Calu3 (cell line): ENCODE measurements around the gene PLIN4. TPM values are rescaled to one million over a fixed set of nuclear protein-coding genes. Genes with fewer than 3 reads are reported as not detected.

ENCODE experiments used
- BruUV-seq: library from RNA; stranded (reverse); fragments of 400-500 nt; replicated peaks from 2 replicates; lab custom pipeline; 2021; lab: Mats Ljungman, UMichigan
- CTCF ChIA-PET: fragments of 300-600 bp; sonication (Branson Sonifier 250); formaldehyde crosslinking; loops from one replicate; lab custom pipeline; 2022; ENCODE audit warnings: antibody characterized with exemption; lab: Charles Lee
- DNase-seq: peaks from one replicate; pipeline ENCODE4 v3.0.0; 2022
- H3K27ac Mint-ChIP-seq: one replicate; pipeline ENCODE4 v1.8.0; 2022; ENCODE audit warnings: mixed read lengths; ENCODE audit not compliant: unreplicated experiment
- H3K27me3 Mint-ChIP-seq: one replicate; pipeline ENCODE4 v1.8.0; 2022; ENCODE audit warnings: mixed read lengths; ENCODE audit not compliant: unreplicated experiment
- H3K36me3 Mint-ChIP-seq: one replicate; pipeline ENCODE4 v1.8.0; 2022; ENCODE audit warnings: mild to moderate bottlenecking, moderate library complexity, mixed read lengths; ENCODE audit not compliant: insufficient read depth, unreplicated experiment
- H3K4me1 Mint-ChIP-seq: one replicate; pipeline ENCODE4 v1.8.0; 2022; ENCODE audit warnings: mild to moderate bottlenecking, low read depth, mixed read lengths; ENCODE audit not compliant: unreplicated experiment
- H3K4me3 Mint-ChIP-seq: one replicate; pipeline ENCODE4 v1.8.0; 2022; ENCODE audit warnings: mild to moderate bottlenecking, low read depth, moderate library complexity, mixed read lengths; ENCODE audit not compliant: unreplicated experiment
- H3K9me3 Mint-ChIP-seq: one replicate; pipeline ENCODE4 v1.8.0; 2022; ENCODE audit warnings: low read depth, mixed read lengths; ENCODE audit not compliant: unreplicated experiment
- CTCF ChIP-seq: fragments of 200-600 bp; IDR thresholded peaks from one replicate; pipeline ENCODE4 v1.8.0; 2022; ENCODE audit warnings: antibody characterized with exemption; ENCODE audit not compliant: unreplicated experiment
- intact Hi-C: fragments of 100-400 bp; cut with micrococcal nuclease; formaldehyde crosslinking; loops from one replicate; pipeline ENCODE4 v1.10.0; 2022; ENCODE audit not compliant: unreplicated experiment
- total RNA-seq: library from RNA; stranded (reverse); gene quantifications from 2 replicates; pipeline ENCODE4 v1.2.3, GENCODE V29; 2022

Gene PLIN4
- total RNA-seq, 1 experiment from 2014 or later = 1.1 TPM

GRCh38 chr19:4559569-4559968 is 41.3 kb upstream of the PLIN4 start, which contains the start of gene SEMA6B:
SEMA6B (minus strand) TSS chr19:4559684; CDS start chr19:4558457, 1,227 bp downstream.
- H3K36me3 Mint-ChIP-seq = peaks cover 26% of the 10 kb centered on the region
- DNase-seq = no peak
- H3K4me3 Mint-ChIP-seq = no peak within 1 kb of the TSS
- no TSS peak for BruUV-seq
- intact Hi-C loops = no loop called here
- H3K27me3 Mint-ChIP-seq = peaks cover 3% of the 10 kb centered on the region
- TF ChIP-seq CTCF = no peak
- CTCF ChIA-PET = interaction anchor here (0.6 to 1.1 kb wide), 2 partner anchors 36 to 250 kb away, joined by 3 read pairs; no protein-coding TSS in a partner anchor
- no peaks in the 10 kb centered on the region for H3K4me1 Mint-ChIP-seq
- H3K9me3 Mint-ChIP-seq = no peaks in the 10 kb centered on the region
- H3K27ac Mint-ChIP-seq = no peak within 1 kb of the TSS

- intact Hi-C loops = no loop called here
- peaks cover 4% of the 10 kb centered on the region for H3K9me3 Mint-ChIP-seq
- no peak overlapping the region for H3K27ac Mint-ChIP-seq
- peaks cover 26% of the 10 kb centered on the region for H3K36me3 Mint-ChIP-seq
- no TSS peak for BruUV-seq
- CTCF ChIA-PET = interaction anchor here (0.7 to 1.1 kb wide), 2 partner anchors 35 to 42 kb away, joined by 3 to 7 read pairs; no protein-coding TSS in a partner anchor
- no peaks in the 10 kb centered on the region for H3K4me1 Mint-ChIP-seq
- H3K4me3 Mint-ChIP-seq = no peak overlapping the region
- DNase-seq = peak; percentile 51
- H3K27me3 Mint-ChIP-seq = peaks cover 16% of the 10 kb centered on the region
- TF ChIP-seq CTCF = peak; percentile 97
These were observed 40.0 kb upstream of the PLIN4 start for GRCh38 chr19:4557971-4558941.

- intact Hi-C loops = no loop called here
- no peak overlapping the region for H3K4me3 Mint-ChIP-seq
- CTCF ChIA-PET = interaction anchor here (1.2 kb wide), 1 partner anchor 16 kb away, joined by 5 read pairs; no protein-coding TSS in a partner anchor
- peak; percentile 54 for DNase-seq
- TF ChIP-seq CTCF = no peak
- H3K27me3 Mint-ChIP-seq = peaks cover 25% of the 10 kb centered on the region
- H3K36me3 Mint-ChIP-seq = peaks cover 26% of the 10 kb centered on the region
- BruUV-seq = no TSS peak
- peak overlapping the region; percentile 42 for H3K27ac Mint-ChIP-seq
- peaks cover 8% of the 10 kb centered on the region for H3K9me3 Mint-ChIP-seq
- no peaks in the 10 kb centered on the region for H3K4me1 Mint-ChIP-seq
These were observed 39.1 kb upstream of the PLIN4 start for GRCh38 chr19:4557144-4557970.

- Mint-ChIP-seq H3K4me1 (no peaks in the 10 kb centered on the region), H3K4me3 (peak overlapping the region; percentile 64), H3K27me3 (peaks cover 32% of the 10 kb centered on the region), H3K27ac (no peak overlapping the region), H3K36me3 (peaks cover 26% of the 10 kb centered on the region), H3K9me3 (peaks cover 8% of the 10 kb centered on the region)
- BruUV-seq = no TSS peak
- CTCF ChIA-PET = interaction anchor here (1.2 kb wide), 1 partner anchor 15 kb away, joined by 5 read pairs; no protein-coding TSS in a partner anchor
- intact Hi-C loops = no loop called here
- peak; percentile 74 for DNase-seq
- no peak for TF ChIP-seq CTCF
These were observed 38.4 kb upstream of the PLIN4 start for GRCh38 chr19:4556597-4557127.
